Frontal cortex (tissue), 4 donors: ENCODE data around the gene CADM2. TPM values are rescaled to one million over a fixed set of nuclear protein-coding genes. Genes with fewer than 3 reads are reported as not detected.

Experiments
- DNase-seq, 2 donors: peaks; one replicate each; pipeline ENCODE4 v3.0.0; 2012; ENCODE audit warnings: low spot score in 2 of 2
- FAIRE-seq: peaks from 2 replicates; lab custom pipeline; 2012; peaks lifted over from hg19 to GRCh38; lab: Jason Lieb, UNC
- total RNA-seq: library from RNA; depleted of rRNA; stranded (reverse); fragments of >200 nt; gene quantifications from one replicate; pipeline ENCODE4 v1.2.3, GENCODE V29; 2014
- donor health status: control.
- donor health status: control.
- donor health status: control.

The CADM2 gene
- total RNA-seq, 1 donor from 2014 or later: 64.8 TPM

DNA sequence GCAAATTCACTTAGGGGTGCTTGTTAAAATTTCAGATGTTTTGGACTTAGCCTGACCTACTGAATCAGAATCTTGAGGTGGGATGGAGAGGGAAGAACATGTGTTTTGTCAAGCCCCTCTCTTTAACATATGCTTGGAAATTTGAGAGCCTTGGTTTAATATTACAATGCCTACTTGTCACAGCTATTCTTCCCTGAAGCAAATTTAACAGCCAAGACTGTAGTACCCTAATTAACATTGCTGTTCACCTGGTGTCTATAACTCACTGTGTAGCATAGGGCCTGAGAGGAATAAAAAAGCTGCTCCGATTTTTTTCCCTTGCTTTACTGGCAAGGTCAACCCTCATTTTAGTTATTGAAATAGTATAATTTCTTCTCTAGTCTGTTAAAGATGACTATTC is 880.1 kb downstream of the CADM2 start:
- no peak for FAIRE-seq
- DNase-seq: no peak

DNA sequence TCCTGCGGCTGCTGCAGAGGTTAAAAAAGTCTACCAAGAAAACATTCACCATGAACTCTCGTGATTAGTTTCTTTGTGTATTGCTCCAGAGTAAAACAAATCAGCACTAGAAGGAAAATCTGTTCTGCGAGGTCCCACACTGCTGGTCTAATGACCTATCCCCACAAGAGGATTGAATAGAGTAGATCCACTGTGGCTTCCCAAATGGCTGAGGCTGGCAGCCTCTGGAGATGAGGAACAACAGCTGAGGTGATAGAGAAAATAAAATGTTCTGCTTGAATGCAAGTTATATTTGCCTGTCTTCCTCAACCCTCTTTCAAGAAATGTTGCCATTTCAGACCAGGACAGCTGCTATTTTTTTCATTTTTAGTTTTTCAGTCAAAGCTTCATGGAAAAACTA is 883.3 kb downstream of the CADM2 start:
- DNase-seq (no peak), FAIRE-seq (no peak)

GRCh38 chr3:85846940-85847339 is 888.2 kb downstream of the CADM2 start:
- FAIRE-seq (no peak), DNase-seq (no peak)

- no peak for FAIRE-seq
- no peak for DNase-seq
Observed at GRCh38 chr3:85851071-85851470, 892.3 kb downstream of the CADM2 start.

GRCh38 chr3:85853805-85854204 is 895.0 kb downstream of the CADM2 start:
- DNase-seq (no peak), FAIRE-seq (no peak)

GRCh38 chr3:85862893-85863455 is 904.2 kb downstream of the CADM2 start:
- DNase-seq (no peak), FAIRE-seq (no peak)

GRCh38 chr3:85864896-85865295 is 906.1 kb downstream of the CADM2 start:
- no peak for DNase-seq
- no peak for FAIRE-seq

GRCh38 chr3:85867072-85867471 is 908.3 kb downstream of the CADM2 start:
- no peak for DNase-seq
- FAIRE-seq: no peak

DNA sequence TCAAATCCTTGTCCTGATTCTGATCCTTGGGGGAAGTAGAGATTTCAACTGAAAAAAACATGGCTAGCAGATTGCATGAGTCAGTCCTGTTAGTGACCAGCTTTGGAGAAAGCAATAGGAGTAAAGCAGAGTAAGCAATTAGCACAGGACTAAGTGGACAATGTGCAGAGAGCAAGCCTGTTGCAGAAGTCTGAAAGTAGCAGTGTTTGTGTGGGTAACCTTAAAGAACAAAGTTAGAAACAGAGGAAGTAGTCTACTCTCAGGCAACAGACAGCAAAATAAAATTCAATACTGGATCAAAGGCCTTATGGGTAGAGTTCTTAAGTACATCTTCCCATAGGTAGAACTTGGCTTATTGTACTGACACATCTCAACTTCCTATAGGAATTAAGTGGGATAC is 916.8 kb downstream of the CADM2 start:
- no peak for DNase-seq
- no peak for FAIRE-seq

DNA sequence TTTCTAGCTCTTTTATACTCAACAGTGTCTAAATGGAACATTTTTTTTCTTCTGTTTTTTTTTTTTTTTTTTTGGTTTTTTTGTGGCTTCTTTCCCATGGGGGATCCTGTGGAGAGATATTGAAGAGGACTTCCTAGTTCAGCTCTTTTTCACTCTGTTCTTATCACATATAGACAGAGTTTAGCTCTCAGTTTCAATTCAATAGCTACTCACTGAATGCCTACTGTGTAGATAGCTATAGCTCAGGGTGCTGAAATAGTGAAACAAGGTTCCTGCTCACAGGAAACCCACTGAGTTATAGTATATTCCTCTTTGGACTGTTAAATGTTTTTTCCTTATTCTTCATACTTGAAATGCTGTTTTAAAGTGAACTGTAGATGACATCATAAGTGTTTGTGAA is 918.8 kb downstream of the CADM2 start:
- DNase-seq: no peak
- FAIRE-seq: no peak

DNA sequence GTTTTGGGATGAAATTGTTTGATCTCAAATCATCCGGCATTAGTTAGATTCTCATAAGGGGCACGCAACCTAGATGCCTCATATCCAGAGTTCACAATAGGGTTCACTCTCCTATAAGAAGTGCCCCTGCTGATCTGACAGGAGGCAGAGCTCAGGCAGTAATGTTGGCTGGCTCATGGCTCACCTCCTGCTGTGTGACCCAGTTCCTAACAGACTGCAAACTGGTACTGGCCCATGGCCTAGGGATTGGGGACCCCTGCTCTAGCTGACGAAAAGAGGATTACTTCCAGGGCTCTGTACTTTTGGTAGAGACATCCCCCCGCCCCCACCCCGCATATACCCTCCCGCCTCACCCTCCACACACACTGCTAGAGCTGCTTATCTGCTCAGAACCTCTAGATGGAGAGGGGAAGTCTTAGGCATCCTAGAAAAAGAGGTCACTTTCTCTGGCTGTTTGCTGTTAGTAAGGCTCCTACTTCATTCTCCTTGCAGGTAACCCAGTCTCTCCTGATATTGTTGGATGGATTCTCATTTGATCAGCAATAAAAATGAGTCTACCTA is 923.1 kb downstream of the CADM2 start:
- no peak for DNase-seq
- no peak for FAIRE-seq

GRCh38 chr3:85890043-85890555 is 931.3 kb downstream of the CADM2 start:
- no peak for FAIRE-seq
- no peak for DNase-seq

GRCh38 chr3:85903434-85903833 is 944.6 kb downstream of the CADM2 start:
- DNase-seq (no peak), FAIRE-seq (no peak)

DNA sequence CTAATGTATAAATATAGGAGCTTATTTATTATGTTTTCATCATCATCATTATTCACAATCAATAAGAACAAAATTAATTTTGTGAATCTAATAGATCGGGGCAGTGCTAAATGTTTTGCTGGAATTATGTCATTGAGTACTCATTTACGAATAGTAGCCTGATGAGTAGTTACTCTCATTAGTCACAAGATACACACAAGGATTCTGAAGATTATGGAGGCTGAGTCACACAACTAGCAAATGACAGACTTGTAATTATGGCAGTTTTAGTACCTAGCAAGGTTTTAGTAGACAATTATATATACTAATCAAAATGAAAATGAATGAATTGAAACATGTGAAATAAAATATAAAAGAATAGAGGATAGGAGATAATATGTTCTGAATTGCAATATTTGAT is 954.2 kb downstream of the CADM2 start:
- no peak for DNase-seq
- FAIRE-seq: no peak

DNA sequence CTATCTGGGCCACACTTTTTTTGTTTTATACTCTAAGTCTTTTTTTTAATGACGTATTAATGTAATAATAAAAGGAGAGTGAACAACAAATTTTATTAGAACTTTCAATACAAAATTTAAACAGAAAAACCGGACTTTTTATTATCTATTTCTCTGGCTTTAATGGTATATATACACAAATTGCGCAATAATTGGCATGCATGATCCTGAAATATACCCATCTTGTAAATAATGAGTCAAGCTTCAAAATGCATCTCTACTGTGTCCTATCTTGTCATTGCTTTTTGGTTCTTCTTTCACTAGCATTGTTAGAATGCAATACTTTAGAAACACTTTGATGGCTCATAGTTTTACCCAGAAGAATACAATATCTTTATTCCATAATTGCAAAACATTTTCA is 963.6 kb downstream of the CADM2 start:
- no peak for FAIRE-seq
- no peak for DNase-seq

DNA sequence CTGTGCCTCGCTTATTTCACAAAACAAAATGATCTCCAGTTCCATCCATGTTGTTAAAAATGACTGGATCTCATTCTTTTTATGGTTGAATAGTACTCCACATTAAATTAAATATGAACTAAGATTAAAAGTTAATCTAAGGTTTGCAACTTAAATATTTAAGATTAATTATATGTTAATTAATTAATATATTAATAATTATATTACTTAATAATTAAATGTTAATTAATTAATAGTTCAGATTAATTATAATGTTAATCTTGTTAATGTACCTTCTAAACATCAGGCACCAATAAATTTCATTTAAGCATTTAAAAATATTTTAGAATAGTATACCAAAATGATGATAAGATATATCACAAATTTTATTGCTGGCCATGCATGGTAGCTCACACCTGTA is 971.9 kb downstream of the CADM2 start:
- peak; percentile 97 for FAIRE-seq
- no peak for DNase-seq

- no peak for FAIRE-seq
- no peak for DNase-seq
Observed at GRCh38 chr3:85933326-85933725, 974.5 kb downstream of the CADM2 start.

GRCh38 chr3:85935171-85935570 is 976.4 kb downstream of the CADM2 start:
- DNase-seq (no peak), FAIRE-seq (no peak)

DNA sequence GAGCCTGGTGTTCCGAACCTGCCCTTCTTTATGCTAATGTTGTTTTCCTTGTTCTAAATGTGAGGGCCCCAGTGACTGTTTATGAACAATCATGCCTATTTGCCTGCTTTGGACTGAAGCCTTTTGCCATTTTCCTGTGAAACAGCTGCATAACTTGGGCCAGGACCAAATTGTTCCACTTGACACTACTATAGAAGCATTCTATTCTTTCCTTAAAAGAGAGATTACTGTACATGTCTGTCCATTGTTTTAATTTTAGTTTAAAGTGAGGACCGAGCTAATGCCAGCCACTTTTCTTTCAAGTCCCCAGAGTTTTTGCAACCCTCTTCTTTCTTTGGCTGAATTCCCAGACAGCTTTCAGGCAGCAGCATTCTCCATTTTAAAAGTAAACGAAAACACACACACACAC is 980.3 kb downstream of the CADM2 start:
- DNase-seq (peak in 1 of 2 donors; percentile 0), FAIRE-seq (no peak)

- FAIRE-seq (no peak), DNase-seq (no peak)
Observed at GRCh38 chr3:85950435-85950834, 991.6 kb downstream of the CADM2 start.

DNA sequence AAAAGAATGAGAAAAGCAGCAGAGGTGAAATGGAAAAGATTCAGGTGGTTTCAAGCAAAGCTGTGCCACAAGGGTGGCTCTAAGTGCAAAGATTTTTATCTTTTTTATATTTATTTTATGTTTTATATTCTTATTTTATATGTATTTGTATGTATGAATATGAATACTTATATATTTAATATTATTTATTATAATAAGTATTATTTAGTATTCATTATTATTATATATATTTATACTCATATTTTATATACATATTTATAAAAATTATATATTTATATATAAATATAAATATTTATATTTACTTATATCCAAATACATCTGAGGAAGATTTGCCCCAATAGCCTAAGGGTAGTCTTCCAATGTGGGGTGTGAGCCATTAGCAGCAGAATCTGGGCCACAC is 1002.0 kb downstream of the CADM2 start:
- no peak for DNase-seq
- FAIRE-seq: peak; percentile 83
